T-helper 22 cell (primary cell): ENCODE data around the gene LHPP.

Source experiments
- DNase-seq: peaks from one replicate; pipeline ENCODE4 v3.0.0-alpha.2; 2020; ENCODE audit warnings: low read depth

Gene LHPP

GRCh38 chr10:124447751-124448466, 13.7 kb upstream of the LHPP start:
- DNase-seq = no peak

GRCh38 chr10:124448696-124449169, 12.9 kb upstream of the LHPP start:
- DNase-seq = no peak

GRCh38 chr10:124449170-124450011, 12.2 kb upstream of the LHPP start:
- DNase-seq = no peak

GRCh38 chr10:124450012-124450782, 11.4 kb upstream of the LHPP start, which contains the start of gene NKX1-2:
Gene NKX1-2 (minus strand): TSS chr10:124450035. CDS start chr10:124449943, 92 bp downstream.
- no peak for DNase-seq

- DNase-seq = no peak
These were observed 10.9 kb upstream of the LHPP start for GRCh38 chr10:124450783-124451057.

GRCh38 chr10:124451276-124451675, 10.3 kb upstream of the LHPP start:
- DNase-seq = no peak

GRCh38 chr10:124453960-124454610, 7.5 kb upstream of the LHPP start:
- DNase-seq = no peak

GRCh38 chr10:124455441-124455840, 6.2 kb upstream of the LHPP start:
- no peak for DNase-seq

GRCh38 chr10:124458473-124458872, 3.1 kb upstream of the LHPP start:
- no peak for DNase-seq

GRCh38 chr10:124458889-124459288, 2.7 kb upstream of the LHPP start:
- no peak for DNase-seq

GRCh38 chr10:124459395-124459794, 2.2 kb upstream of the LHPP start:
- no peak for DNase-seq

GRCh38 chr10:124460144-124460543, 1.5 kb upstream of the LHPP start:
- no peak for DNase-seq

- DNase-seq = no peak
These were observed 699 bp downstream of the LHPP start for GRCh38 chr10:124462348-124462695.

GRCh38 chr10:124464028-124464965, 2.7 kb downstream of the LHPP start:
- DNase-seq = no peak

- DNase-seq = no peak
These were observed 3.6 kb downstream of the LHPP start for GRCh38 chr10:124465003-124465776.

- DNase-seq = no peak
These were observed 4.3 kb downstream of the LHPP start for GRCh38 chr10:124465777-124466488.

GRCh38 chr10:124467165-124467564, 5.5 kb downstream of the LHPP start:
- DNase-seq = no peak

GRCh38 chr10:124468624-124469023, 7.0 kb downstream of the LHPP start:
- DNase-seq = no peak

- DNase-seq = no peak
These were observed 8.4 kb downstream of the LHPP start for GRCh38 chr10:124469956-124470484.
